GM06990 (cell line): ENCODE data around the gene TNIP2.

ENCODE experiments used
- DNase-seq: peaks from one replicate; pipeline ENCODE4 v3.0.0-alpha.2; 2011; ENCODE audit not compliant: insufficient read length; ENCODE audit errors: extremely low read depth
- H3K27me3 ChIP-seq: replicated peaks from 2 replicates; pipeline ENCODE4 v1.6.0; 2011; ENCODE audit warnings: low read length; ENCODE audit not compliant: control insufficient read depth, insufficient read depth
- H3K36me3 ChIP-seq: 2 replicates; pipeline ENCODE4 v1.5.1; 2011; ENCODE audit warnings: low read length; ENCODE audit not compliant: control insufficient read depth, insufficient read depth
- H3K4me3 ChIP-seq: replicated peaks from 2 replicates; pipeline ENCODE4 v1.5.1; 2011; ENCODE audit warnings: low read depth, mild to moderate bottlenecking, control low read depth, low read length
- TF ChIP-seq, protein P1 (sequence below): IDR thresholded peaks from 2 replicates; pipeline ENCODE4 v1.5.1; 2011; ENCODE audit warnings: low read length, control low read depth, mild to moderate bottlenecking, inconsistent platforms; ENCODE audit not compliant: insufficient read depth, poor library complexity, severe bottlenecking

The TNIP2 gene

DNA sequence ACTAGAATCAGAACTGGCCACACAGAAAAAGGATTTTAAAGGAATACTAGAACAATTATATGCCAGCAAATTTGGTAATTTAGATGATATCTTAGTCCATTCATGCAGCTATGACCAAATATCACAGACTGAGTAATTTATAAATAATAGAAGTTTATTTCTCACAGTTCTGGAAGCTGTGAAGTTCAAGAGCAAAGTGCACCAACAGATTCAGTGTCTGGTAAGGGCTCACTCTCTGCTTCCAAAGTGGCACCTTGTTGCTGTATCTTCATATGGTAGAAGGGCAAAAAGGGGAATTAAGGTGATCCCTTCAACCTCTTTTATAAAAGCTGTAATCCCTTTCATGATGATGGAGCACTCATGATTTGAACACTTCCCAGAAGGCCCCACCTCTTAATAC, 20.3 kb downstream of the TNIP2 start:
- TF ChIP-seq, protein P1, sequence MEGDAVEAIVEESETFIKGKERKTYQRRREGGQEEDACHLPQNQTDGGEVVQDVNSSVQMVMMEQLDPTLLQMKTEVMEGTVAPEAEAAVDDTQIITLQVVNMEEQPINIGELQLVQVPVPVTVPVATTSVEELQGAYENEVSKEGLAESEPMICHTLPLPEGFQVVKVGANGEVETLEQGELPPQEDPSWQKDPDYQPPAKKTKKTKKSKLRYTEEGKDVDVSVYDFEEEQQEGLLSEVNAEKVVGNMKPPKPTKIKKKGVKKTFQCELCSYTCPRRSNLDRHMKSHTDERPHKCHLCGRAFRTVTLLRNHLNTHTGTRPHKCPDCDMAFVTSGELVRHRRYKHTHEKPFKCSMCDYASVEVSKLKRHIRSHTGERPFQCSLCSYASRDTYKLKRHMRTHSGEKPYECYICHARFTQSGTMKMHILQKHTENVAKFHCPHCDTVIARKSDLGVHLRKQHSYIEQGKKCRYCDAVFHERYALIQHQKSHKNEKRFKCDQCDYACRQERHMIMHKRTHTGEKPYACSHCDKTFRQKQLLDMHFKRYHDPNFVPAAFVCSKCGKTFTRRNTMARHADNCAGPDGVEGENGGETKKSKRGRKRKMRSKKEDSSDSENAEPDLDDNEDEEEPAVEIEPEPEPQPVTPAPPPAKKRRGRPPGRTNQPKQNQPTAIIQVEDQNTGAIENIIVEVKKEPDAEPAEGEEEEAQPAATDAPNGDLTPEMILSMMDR: no peak
- H3K4me3 ChIP-seq: no peak overlapping the region
- DNase-seq: no peak
- H3K27me3 ChIP-seq: no peaks in the 10 kb centered on the region
- peaks cover 17% of the 10 kb centered on the region for H3K36me3 ChIP-seq

DNA sequence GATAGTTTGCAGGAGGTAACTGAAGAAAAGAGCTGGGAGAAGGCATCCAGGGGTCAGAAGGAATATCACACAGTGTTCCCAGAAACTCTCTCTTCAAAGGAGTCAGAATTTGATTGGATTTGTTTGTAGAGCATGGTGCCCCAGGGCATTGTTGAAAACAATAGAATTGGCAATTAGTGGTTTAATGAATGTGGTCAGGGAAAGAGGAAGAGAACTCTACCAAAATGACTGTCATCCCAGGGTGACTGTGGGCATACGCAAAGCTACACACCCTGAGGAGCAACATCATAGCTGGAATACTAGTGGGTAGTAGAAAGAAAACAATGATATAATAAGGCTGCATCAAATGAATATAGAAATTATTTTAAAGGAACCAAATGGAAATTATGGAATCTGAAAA, 21.5 kb downstream of the TNIP2 start:
- Histone ChIP-seq H3K4me3 (no peak overlapping the region), H3K36me3 (peaks cover 17% of the 10 kb centered on the region), H3K27me3 (no peaks in the 10 kb centered on the region)
- DNase-seq: no peak
- TF ChIP-seq, protein P1: no peak

DNA sequence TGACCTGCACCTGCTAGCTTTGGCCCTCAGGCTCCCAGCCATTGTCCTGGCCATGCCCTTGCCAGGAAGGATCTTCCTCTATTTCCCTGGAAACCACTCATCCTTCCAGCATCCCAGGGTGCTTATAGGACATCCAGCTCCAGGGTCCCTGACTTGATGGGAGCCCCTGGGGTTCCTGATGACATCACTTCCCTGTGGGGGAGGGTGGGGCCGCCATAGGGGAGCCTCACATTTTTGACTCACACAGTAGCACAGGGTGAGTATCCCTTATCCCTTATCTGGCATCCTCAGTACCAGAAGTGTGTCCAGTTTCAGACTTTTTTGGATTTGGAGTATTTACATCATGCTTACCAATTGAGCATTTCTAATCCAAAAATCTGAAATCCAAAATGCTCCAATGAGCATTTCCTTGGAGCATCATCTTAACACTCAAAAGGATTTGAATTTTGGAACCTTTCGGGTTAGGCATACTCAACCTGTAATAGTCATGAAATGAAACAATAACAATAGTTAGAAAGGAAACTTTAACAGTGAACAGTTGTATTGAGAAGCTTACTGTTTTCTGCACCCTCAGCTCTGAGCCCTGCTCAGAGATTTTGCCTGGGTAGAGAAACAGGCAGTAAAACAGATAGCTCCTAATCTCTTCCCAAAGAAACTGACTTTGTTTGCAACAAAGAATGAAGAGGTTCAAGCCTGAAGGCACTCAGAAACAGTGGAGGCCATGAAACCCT, 22.1 kb downstream of the TNIP2 start:
- peaks cover 22% of the 10 kb centered on the region for H3K36me3 ChIP-seq
- no peaks in the 10 kb centered on the region for H3K27me3 ChIP-seq
- TF ChIP-seq, protein P1: no peak
- no peak for DNase-seq
- no peak overlapping the region for H3K4me3 ChIP-seq

DNA sequence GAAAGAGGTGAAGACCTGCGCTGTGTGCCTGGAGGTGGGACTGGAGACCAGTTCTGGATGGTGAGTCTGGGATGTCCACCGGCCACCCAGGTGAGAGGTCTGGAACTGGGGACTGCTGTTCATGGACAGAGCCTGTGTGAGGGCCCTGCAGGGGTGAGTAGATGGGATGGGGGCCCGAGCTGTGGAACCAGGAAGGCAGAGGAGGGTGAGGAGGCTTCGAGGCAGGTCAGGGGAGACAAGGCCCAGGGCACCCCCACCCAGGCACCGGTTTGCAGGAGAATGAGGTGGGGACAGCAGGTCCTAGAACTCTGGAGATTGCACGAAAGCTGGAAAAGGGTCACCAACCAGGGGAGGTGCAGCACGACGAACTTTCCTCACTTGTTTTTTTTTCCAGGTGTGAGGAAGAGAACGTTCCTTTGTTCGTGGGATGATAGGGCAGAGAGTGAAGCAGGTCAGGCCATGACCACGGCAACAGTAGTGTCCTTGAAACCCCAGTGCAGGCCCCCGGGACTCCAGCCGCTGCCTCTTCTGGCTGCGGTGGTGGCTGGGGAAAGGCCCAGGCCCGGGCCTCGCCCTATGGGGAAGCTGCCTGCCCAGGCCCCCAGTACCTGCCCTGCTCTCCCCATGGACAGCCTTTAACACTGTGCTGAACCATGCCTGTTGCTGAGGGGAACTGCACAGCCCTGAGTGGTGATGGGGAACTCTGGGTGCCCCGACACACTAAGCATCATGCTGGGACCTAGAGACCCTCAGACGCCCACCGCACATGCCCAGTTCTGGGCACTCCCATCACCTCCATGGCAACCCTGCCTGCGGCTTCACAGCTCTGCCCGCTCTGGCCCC, 22.9 kb downstream of the TNIP2 start:
- H3K4me3 ChIP-seq: no peak overlapping the region
- no peaks in the 10 kb centered on the region for H3K27me3 ChIP-seq
- peaks cover 23% of the 10 kb centered on the region for H3K36me3 ChIP-seq
- DNase-seq: no peak
- TF ChIP-seq, protein P1: no peak

DNA sequence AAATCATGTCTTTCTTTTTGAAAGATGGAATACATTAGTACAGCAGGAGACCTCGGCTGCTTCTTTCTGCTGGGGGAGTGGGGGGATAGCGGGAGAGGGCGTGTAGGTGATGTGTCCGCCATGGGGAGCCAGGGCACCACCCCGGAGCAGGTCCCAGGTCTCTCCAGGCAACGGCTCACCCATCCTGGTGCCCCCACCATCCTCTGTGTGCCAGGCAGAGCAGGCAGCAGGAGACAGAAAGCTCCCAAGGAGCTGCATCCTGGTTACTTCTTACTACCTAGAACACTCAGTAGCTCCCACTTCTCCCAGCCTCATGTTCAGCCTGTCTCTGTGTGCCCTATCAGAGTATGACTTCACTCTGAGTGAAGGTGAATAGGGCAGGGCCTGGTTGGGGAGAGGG, 23.6 kb downstream of the TNIP2 start:
- TF ChIP-seq, protein P1: no peak
- Histone ChIP-seq H3K4me3 (no peak overlapping the region), H3K36me3 (peaks cover 23% of the 10 kb centered on the region), H3K27me3 (no peaks in the 10 kb centered on the region)
- DNase-seq: no peak
